Activated CD8-positive, alpha-beta T cell treated with anti-CD3 and anti-CD28 coated beads for 36 hours (primary cell): Measurements from ENCODE around the gene PAPPA2. TPM values are rescaled to one million over a fixed set of nuclear protein-coding genes. Genes with fewer than 3 reads are reported as not detected.
"Not testable (repeated sequence)": the region's sequence is repeated elsewhere in the genome, so short reads cannot be mapped to it uniquely, and the experiment has no call there.

Source experiments
- ATAC-seq: fragments of 200-7000 bp; cut with Tn5 transposase; one replicate; pipeline ENCODE4 v1.10.0; 2021; ENCODE audit warnings: mild to moderate bottlenecking, moderate library complexity
- CTCF ChIA-PET: fragments of 350-600 bp; sonication (Branson Sonifier 250); formaldehyde crosslinking; loops from one replicate; lab custom pipeline; 2021; ENCODE audit warnings: antibody characterized with exemption; lab: Charles Lee
- POLR2A ChIA-PET: fragments of 350-600 bp; sonication (Branson Sonifier 250); formaldehyde crosslinking; loops from one replicate; lab custom pipeline; 2021; ENCODE audit warnings: antibody characterized with exemption; lab: Charles Lee
- DNase-seq: peaks from one replicate; pipeline ENCODE4 v3.0.0-alpha.2; 2020
- H3K27ac Mint-ChIP-seq: one replicate; pipeline ENCODE4 v1.8.0; 2021; ENCODE audit warnings: mild to moderate bottlenecking, mixed read lengths
- H3K27me3 Mint-ChIP-seq: one replicate; pipeline ENCODE4 v1.8.0; 2021; ENCODE audit warnings: mixed read lengths
- H3K36me3 Mint-ChIP-seq: one replicate; pipeline ENCODE4 v1.8.0; 2021; ENCODE audit warnings: low read depth, mixed read lengths
- H3K4me1 Mint-ChIP-seq: one replicate; pipeline ENCODE4 v1.8.0; 2021; ENCODE audit warnings: low read depth, mixed read lengths
- H3K4me3 Mint-ChIP-seq: one replicate; pipeline ENCODE4 v1.8.0; 2021; ENCODE audit warnings: mild to moderate bottlenecking, moderate library complexity, mixed read lengths
- H3K9me3 Mint-ChIP-seq: one replicate; pipeline ENCODE4 v1.8.0; 2021; ENCODE audit warnings: mixed read lengths
- CTCF ChIP-seq: fragments of 200-600 bp; IDR thresholded peaks from one replicate; pipeline ENCODE4 v1.8.0; 2022; ENCODE audit warnings: antibody characterized with exemption, mild to moderate bottlenecking
- intact Hi-C: fragments of 100-400 bp; cut with micrococcal nuclease; formaldehyde crosslinking; loops from one replicate; pipeline ENCODE4 v1.10.0; 2022
- total RNA-seq, 2 experiments: library from RNA; stranded (reverse); gene quantifications; one replicate each; pipeline ENCODE4 v1.2.3, GENCODE V29; 2021

The PAPPA2 gene
- total RNA-seq, 2 experiments from 2014 or later = 0.07 to 0.13 TPM

GRCh38 chr1:176628775-176629174 is 165.8 kb downstream of the PAPPA2 start:
- CTCF ChIA-PET = no interaction called here
- POLR2A ChIA-PET = no interaction called here
- DNase-seq (no peak), ATAC-seq (no peak)
- no peak overlapping the region for H3K27ac Mint-ChIP-seq
- no peaks in the 10 kb centered on the region for H3K9me3 Mint-ChIP-seq
- no peaks in the 10 kb centered on the region for H3K4me1 Mint-ChIP-seq
- H3K36me3 Mint-ChIP-seq = no peaks in the 10 kb centered on the region
- intact Hi-C loops = no loop called here
- H3K27me3 Mint-ChIP-seq = no peaks in the 10 kb centered on the region
- no peak for TF ChIP-seq CTCF
- H3K4me3 Mint-ChIP-seq = no peak overlapping the region

GRCh38 chr1:176634733-176635132 is 171.8 kb downstream of the PAPPA2 start:
- H3K27ac Mint-ChIP-seq, H3K4me1 Mint-ChIP-seq, ATAC-seq, H3K9me3 Mint-ChIP-seq, H3K36me3 Mint-ChIP-seq, CTCF ChIA-PET, H3K4me3 Mint-ChIP-seq, POLR2A ChIA-PET, intact Hi-C loops, DNase-seq, H3K27me3 Mint-ChIP-seq: not testable (repeated sequence)

- intact Hi-C loops = no loop called here
- H3K27me3 Mint-ChIP-seq = no peaks in the 10 kb centered on the region
- no peaks in the 10 kb centered on the region for H3K4me1 Mint-ChIP-seq
- ChIA-PET POLR2A (no interaction called here), CTCF (interaction anchor here (0.6 kb wide), 1 partner anchor 18 kb away, joined by 3 read pairs; no protein-coding TSS in a partner anchor)
- ATAC-seq (no peak), DNase-seq (no peak)
- no peaks in the 10 kb centered on the region for H3K9me3 Mint-ChIP-seq
- no peak overlapping the region for H3K4me3 Mint-ChIP-seq
- no peaks in the 10 kb centered on the region for H3K36me3 Mint-ChIP-seq
- TF ChIP-seq CTCF = no peak
- H3K27ac Mint-ChIP-seq = no peak overlapping the region
Measured at GRCh38 chr1:176638713-176639526, 175.9 kb downstream of the PAPPA2 start.

- ATAC-seq = no peak
- no peak for TF ChIP-seq CTCF
- no peaks in the 10 kb centered on the region for H3K4me1 Mint-ChIP-seq
- H3K9me3 Mint-ChIP-seq = peaks cover 7% of the 10 kb centered on the region
- no peaks in the 10 kb centered on the region for H3K36me3 Mint-ChIP-seq
- H3K27ac Mint-ChIP-seq = no peak overlapping the region
- intact Hi-C loops = no loop called here
- H3K27me3 Mint-ChIP-seq = no peaks in the 10 kb centered on the region
- DNase-seq = no peak
- H3K4me3 Mint-ChIP-seq = no peak overlapping the region
- POLR2A ChIA-PET = no interaction called here
- CTCF ChIA-PET = no interaction called here
Measured at GRCh38 chr1:176643536-176643935, 180.6 kb downstream of the PAPPA2 start.

- Mint-ChIP-seq H3K4me3 (no peak overlapping the region), H3K9me3 (peaks cover 30% of the 10 kb centered on the region), H3K4me1 (no peaks in the 10 kb centered on the region), H3K27ac (no peak overlapping the region), H3K36me3 (no peaks in the 10 kb centered on the region), H3K27me3 (no peaks in the 10 kb centered on the region)
- ChIA-PET POLR2A (no interaction called here), CTCF (no interaction called here)
- no peak for TF ChIP-seq CTCF
- ATAC-seq (no peak), DNase-seq (no peak)
- intact Hi-C loops = no loop called here
Measured at GRCh38 chr1:176648556-176648955, 185.6 kb downstream of the PAPPA2 start.
